Stimulated activated naive CD8-positive, alpha-beta T cell treated with anti-CD3 and anti-CD28 coated beads, Interleukin-15, Interleukin-2, amounts not matched to agents 100 ng/mL and 50 ng/mL, for 24 hours (primary cell): ENCODE data around the gene RBP2.

Experiments
- H3K27ac Mint-ChIP-seq: one replicate; pipeline ENCODE4 v1.8.0; 2021; ENCODE audit warnings: mild to moderate bottlenecking, mixed read lengths
- H3K27me3 Mint-ChIP-seq: one replicate; pipeline ENCODE4 v1.8.0; 2021; ENCODE audit warnings: mixed read lengths
- H3K36me3 Mint-ChIP-seq: one replicate; pipeline ENCODE4 v1.8.0; 2021; ENCODE audit warnings: low read depth, mixed read lengths
- H3K4me1 Mint-ChIP-seq: one replicate; pipeline ENCODE4 v1.8.0; 2021; ENCODE audit warnings: low read depth, mixed read lengths
- H3K4me3 Mint-ChIP-seq: one replicate; pipeline ENCODE4 v1.8.0; 2021; ENCODE audit warnings: mild to moderate bottlenecking, mixed read lengths
- H3K9me3 Mint-ChIP-seq: one replicate; pipeline ENCODE4 v1.8.0; 2021; ENCODE audit warnings: mixed read lengths

The RBP2 gene

GRCh38 chr3:139465636-139466035 lies 10.7 kb downstream of the RBP2 start:
- no peaks in the 10 kb centered on the region for H3K27me3 Mint-ChIP-seq
- no peaks in the 10 kb centered on the region for H3K36me3 Mint-ChIP-seq
- H3K4me3 Mint-ChIP-seq, result no peak overlapping the region
- no peaks in the 10 kb centered on the region for H3K4me1 Mint-ChIP-seq
- H3K27ac Mint-ChIP-seq, result no peak overlapping the region
- H3K9me3 Mint-ChIP-seq, result no peaks in the 10 kb centered on the region

- Mint-ChIP-seq H3K27ac (no peak overlapping the region), H3K36me3 (no peaks in the 10 kb centered on the region), H3K27me3 (no peaks in the 10 kb centered on the region), H3K4me1 (no peaks in the 10 kb centered on the region), H3K4me3 (no peak overlapping the region), H3K9me3 (no peaks in the 10 kb centered on the region)
Measured at GRCh38 chr3:139463466-139463865, 12.8 kb downstream of the RBP2 start.

GRCh38 chr3:139460529-139460928 lies 15.8 kb downstream of the RBP2 start:
- Mint-ChIP-seq H3K27ac (no peak overlapping the region), H3K9me3 (no peaks in the 10 kb centered on the region), H3K4me1 (no peaks in the 10 kb centered on the region), H3K27me3 (no peaks in the 10 kb centered on the region), H3K4me3 (no peak overlapping the region), H3K36me3 (no peaks in the 10 kb centered on the region)

- no peaks in the 10 kb centered on the region for H3K9me3 Mint-ChIP-seq
- H3K27me3 Mint-ChIP-seq, result no peaks in the 10 kb centered on the region
- H3K4me1 Mint-ChIP-seq, result no peaks in the 10 kb centered on the region
- no peak overlapping the region for H3K27ac Mint-ChIP-seq
- no peaks in the 10 kb centered on the region for H3K36me3 Mint-ChIP-seq
- H3K4me3 Mint-ChIP-seq, result no peak overlapping the region
Measured at GRCh38 chr3:139460076-139460475, 16.2 kb downstream of the RBP2 start.

- no peaks in the 10 kb centered on the region for H3K9me3 Mint-ChIP-seq
- H3K27me3 Mint-ChIP-seq, result no peaks in the 10 kb centered on the region
- no peaks in the 10 kb centered on the region for H3K36me3 Mint-ChIP-seq
- H3K4me3 Mint-ChIP-seq, result no peak overlapping the region
- no peak overlapping the region for H3K27ac Mint-ChIP-seq
- no peaks in the 10 kb centered on the region for H3K4me1 Mint-ChIP-seq
Measured at GRCh38 chr3:139458348-139458747, 18.0 kb downstream of the RBP2 start.

- Mint-ChIP-seq H3K36me3 (no peaks in the 10 kb centered on the region), H3K9me3 (no peaks in the 10 kb centered on the region), H3K27me3 (no peaks in the 10 kb centered on the region), H3K27ac (no peak overlapping the region), H3K4me1 (no peaks in the 10 kb centered on the region), H3K4me3 (no peak overlapping the region)
Measured at GRCh38 chr3:139457066-139457465, 19.2 kb downstream of the RBP2 start.

- Mint-ChIP-seq H3K4me3 (no peak overlapping the region), H3K4me1 (no peaks in the 10 kb centered on the region), H3K27ac (no peak overlapping the region), H3K9me3 (no peaks in the 10 kb centered on the region), H3K27me3 (no peaks in the 10 kb centered on the region), H3K36me3 (no peaks in the 10 kb centered on the region)
Measured at GRCh38 chr3:139456386-139456785, 19.9 kb downstream of the RBP2 start.

GRCh38 chr3:139455855-139456254 lies 20.5 kb downstream of the RBP2 start:
- H3K9me3 Mint-ChIP-seq, result no peaks in the 10 kb centered on the region
- H3K36me3 Mint-ChIP-seq, result no peaks in the 10 kb centered on the region
- H3K4me3 Mint-ChIP-seq, result no peak overlapping the region
- no peaks in the 10 kb centered on the region for H3K27me3 Mint-ChIP-seq
- H3K4me1 Mint-ChIP-seq, result no peaks in the 10 kb centered on the region
- no peak overlapping the region for H3K27ac Mint-ChIP-seq

GRCh38 chr3:139455206-139455605 lies 21.1 kb downstream of the RBP2 start:
- no peak overlapping the region for H3K27ac Mint-ChIP-seq
- H3K9me3 Mint-ChIP-seq, result no peaks in the 10 kb centered on the region
- H3K36me3 Mint-ChIP-seq, result no peaks in the 10 kb centered on the region
- H3K4me1 Mint-ChIP-seq, result no peaks in the 10 kb centered on the region
- H3K27me3 Mint-ChIP-seq, result no peaks in the 10 kb centered on the region
- H3K4me3 Mint-ChIP-seq, result no peak overlapping the region

- H3K36me3 Mint-ChIP-seq, result no peaks in the 10 kb centered on the region
- H3K27me3 Mint-ChIP-seq, result no peaks in the 10 kb centered on the region
- H3K27ac Mint-ChIP-seq, result no peak overlapping the region
- H3K4me1 Mint-ChIP-seq, result no peaks in the 10 kb centered on the region
- H3K9me3 Mint-ChIP-seq, result no peaks in the 10 kb centered on the region
- H3K4me3 Mint-ChIP-seq, result no peak overlapping the region
Measured at GRCh38 chr3:139454346-139454745, 22.0 kb downstream of the RBP2 start.

GRCh38 chr3:139450159-139450558 lies 26.2 kb downstream of the RBP2 start:
- Mint-ChIP-seq H3K4me1 (no peaks in the 10 kb centered on the region), H3K4me3 (no peak overlapping the region), H3K36me3 (no peaks in the 10 kb centered on the region), H3K9me3 (no peaks in the 10 kb centered on the region), H3K27me3 (no peaks in the 10 kb centered on the region), H3K27ac (no peak overlapping the region)

GRCh38 chr3:139449566-139449965 lies 26.8 kb downstream of the RBP2 start:
- Mint-ChIP-seq H3K4me3 (no peak overlapping the region), H3K27me3 (no peaks in the 10 kb centered on the region), H3K36me3 (no peaks in the 10 kb centered on the region), H3K27ac (no peak overlapping the region), H3K4me1 (no peaks in the 10 kb centered on the region), H3K9me3 (no peaks in the 10 kb centered on the region)

- H3K27me3 Mint-ChIP-seq, result no peaks in the 10 kb centered on the region
- H3K9me3 Mint-ChIP-seq, result no peaks in the 10 kb centered on the region
- H3K4me3 Mint-ChIP-seq, result no peak overlapping the region
- no peak overlapping the region for H3K27ac Mint-ChIP-seq
- H3K36me3 Mint-ChIP-seq, result no peaks in the 10 kb centered on the region
- no peaks in the 10 kb centered on the region for H3K4me1 Mint-ChIP-seq
Measured at GRCh38 chr3:139448104-139448503, 28.2 kb downstream of the RBP2 start.

GRCh38 chr3:139447486-139447885 lies 28.8 kb downstream of the RBP2 start:
- Mint-ChIP-seq H3K27me3 (no peaks in the 10 kb centered on the region), H3K4me3 (no peak overlapping the region), H3K4me1 (no peaks in the 10 kb centered on the region), H3K27ac (no peak overlapping the region), H3K36me3 (no peaks in the 10 kb centered on the region), H3K9me3 (no peaks in the 10 kb centered on the region)

GRCh38 chr3:139444446-139444845 lies 31.9 kb downstream of the RBP2 start:
- H3K27me3 Mint-ChIP-seq, result no peaks in the 10 kb centered on the region
- H3K9me3 Mint-ChIP-seq, result no peaks in the 10 kb centered on the region
- no peaks in the 10 kb centered on the region for H3K4me1 Mint-ChIP-seq
- H3K4me3 Mint-ChIP-seq, result no peak overlapping the region
- no peak overlapping the region for H3K27ac Mint-ChIP-seq
- no peaks in the 10 kb centered on the region for H3K36me3 Mint-ChIP-seq

- Mint-ChIP-seq H3K4me3 (no peak overlapping the region), H3K4me1 (no peaks in the 10 kb centered on the region), H3K27me3 (no peaks in the 10 kb centered on the region), H3K36me3 (no peaks in the 10 kb centered on the region), H3K27ac (no peak overlapping the region), H3K9me3 (no peaks in the 10 kb centered on the region)
Measured at GRCh38 chr3:139443186-139443585, 33.1 kb downstream of the RBP2 start.

- Mint-ChIP-seq H3K9me3 (no peaks in the 10 kb centered on the region), H3K4me3 (no peak overlapping the region), H3K27ac (no peak overlapping the region), H3K27me3 (no peaks in the 10 kb centered on the region), H3K36me3 (no peaks in the 10 kb centered on the region), H3K4me1 (no peaks in the 10 kb centered on the region)
Measured at GRCh38 chr3:139441656-139442055, 34.7 kb downstream of the RBP2 start.
